HCT116 (cell line): Measurements from ENCODE around the gene UVRAG. TPM values are rescaled to one million over a fixed set of nuclear protein-coding genes. Genes with fewer than 3 reads are reported as not detected.

Experiments used
- ATAC-seq: fragments of 200-7000 bp; cut with Tn5 transposase; 2 replicates; pipeline ENCODE4 v1.9.1; 2020; ENCODE audit warnings: mild to moderate bottlenecking, moderate library complexity
- BruUV-seq: library from RNA; stranded (reverse); fragments of 400-500 nt; replicated peaks from 2 replicates; lab custom pipeline; 2021; lab: Mats Ljungman, UMichigan
- CTCF ChIA-PET: fragments of 300-600 bp; sonication (Branson Sonifier 250); formaldehyde crosslinking; loops from one replicate; lab custom pipeline; 2021; ENCODE audit warnings: antibody characterized with exemption; lab: Charles Lee
- POLR2A ChIA-PET: fragments of 300-600, 350-600 bp; sonication (Branson Sonifier 250); formaldehyde crosslinking; loops from one replicate; lab custom pipeline; 2021; ENCODE audit warnings: antibody characterized with exemption; lab: Charles Lee
- RAD21 ChIA-PET, 2 experiments: fragments of 300-600 bp; sonication (Branson Sonifier 250); formaldehyde crosslinking; loops; one replicate each; lab custom pipeline; 2023; ENCODE audit warnings: low total read pairs in 2 of 2; ENCODE audit not compliant: uncharacterized antibody in 2 of 2, unreplicated experiment in 2 of 2, low non-redundant PET in 1 of 2; lab: Charles Lee
- DNase-seq: peaks from one replicate; pipeline ENCODE4 v3.0.0-alpha.2; 2010; ENCODE audit warnings: low read depth, low spot score
- H2AFZ ChIP-seq: fragments of 200-600 bp; shearing (Covaris generic), sonication (generic); 2 replicates; pipeline ENCODE4 v1.6.1; 2017; ENCODE audit warnings: low read depth, mixed run types, mixed read lengths, antibody characterized with exemption, low read length; ENCODE audit not compliant: poor library complexity, severe bottlenecking
- H3K27ac ChIP-seq: 2 replicates; pipeline ENCODE4 v1.5.1; 2012; ENCODE audit warnings: low read depth, low read length
- H3K27me3 ChIP-seq: fragments of 200-600 bp; sonication (generic); 2 replicates; pipeline ENCODE4 v1.6.1; 2016; ENCODE audit warnings: mixed run types, low read length, mixed read lengths; ENCODE audit not compliant: insufficient read depth
- H3K36me3 ChIP-seq, 2 experiments: fragments of 200-500 bp in 1 of 2; fragments of 200-600 bp in 1 of 2; sonication (Bioruptor generic) in 1 of 2; sonication (generic) in 1 of 2; 2 replicates each; pipeline versions ENCODE4 v1.5.1 to v1.6.1; 2014 to 2016; ENCODE audit warnings: low read length in 2 of 2, inconsistent platforms in 1 of 2, mixed read lengths in 1 of 2, mixed run types in 1 of 2; ENCODE audit not compliant: insufficient read depth in 2 of 2, control insufficient read depth in 1 of 2
- H3K4me1 ChIP-seq, 2 experiments: fragments of 200-600 bp in 1 of 2; sonication (generic) in 1 of 2; 2 replicates each; pipeline versions ENCODE4 v1.5.1 to v1.6.1; 2012 to 2017; ENCODE audit warnings: low read length in 2 of 2, inconsistent platforms in 1 of 2, mild to moderate bottlenecking in 1 of 2, mixed read lengths in 1 of 2, mixed run types in 1 of 2, moderate library complexity in 1 of 2; ENCODE audit not compliant: insufficient read depth in 2 of 2, control insufficient read depth in 1 of 2
- H3K4me2 ChIP-seq: fragments of 200-600 bp; sonication (generic); 2 replicates; pipeline ENCODE4 v1.6.1; 2017; ENCODE audit warnings: mixed run types, low read length, mixed read lengths
- H3K4me3 ChIP-seq, 2 experiments: fragments of 200-600 bp in 1 of 2; sonication (generic) in 1 of 2; replicated peaks in 1 of 2; 2 replicates each; pipeline ENCODE4 v1.5.1; 2011 to 2016; ENCODE audit warnings: low read length in 2 of 2, control low read depth in 1 of 2, low read depth in 1 of 2, mild to moderate bottlenecking in 1 of 2, mixed read lengths in 1 of 2, mixed run types in 1 of 2
- H3K79me2 ChIP-seq: fragments of 200-600 bp; sonication (generic); 2 replicates; pipeline ENCODE4 v1.6.1; 2017; ENCODE audit warnings: mild to moderate bottlenecking, mixed run types, low read length, moderate library complexity, mixed read lengths; ENCODE audit not compliant: insufficient read depth
- H3K9ac ChIP-seq: fragments of 200-600 bp; sonication (generic); 2 replicates; pipeline ENCODE4 v1.6.1; 2016; ENCODE audit warnings: low read length, mixed read lengths
- H3K9me2 ChIP-seq: fragments of 200-600 bp; sonication (generic), shearing (Covaris generic); 2 replicates; pipeline ENCODE4 v1.6.1; 2017; ENCODE audit warnings: mixed run types, mild to moderate bottlenecking, moderate library complexity; ENCODE audit not compliant: insufficient read depth
- H3K9me3 ChIP-seq, 2 experiments: fragments of 200-500 bp in 1 of 2; fragments of 200-600 bp in 1 of 2; sonication (Bioruptor generic) in 1 of 2; sonication (generic) in 1 of 2; 2 replicates each; pipeline ENCODE4 v1.6.1; 2014 to 2017; ENCODE audit warnings: low read length in 2 of 2, mixed read lengths in 2 of 2, inconsistent platforms in 1 of 2, low read depth in 1 of 2, mild to moderate bottlenecking in 1 of 2, mixed run types in 1 of 2, moderate library complexity in 1 of 2; ENCODE audit not compliant: control insufficient read depth in 1 of 2, insufficient read depth in 1 of 2
- H4K20me1 ChIP-seq: fragments of 200-600 bp; sonication (generic), shearing (Covaris generic); 2 replicates; pipeline ENCODE4 v1.6.1; 2017; ENCODE audit warnings: mixed run types, mild to moderate bottlenecking, moderate library complexity; ENCODE audit not compliant: insufficient read depth
- CBX3 ChIP-seq: IDR thresholded peaks from 2 replicates; pipeline ENCODE4 v1.6.1; 2012; ENCODE audit warnings: low read depth
- CTCF ChIP-seq, 3 experiments: fragments of 200-600 bp in 1 of 3; sonication (generic) in 1 of 3; IDR thresholded peaks in 2 of 3; conservative IDR thresholded peaks in 1 of 3; 2 replicates each; pipeline ENCODE4 v1.5.1; 2012 to 2017; ENCODE audit warnings: low read depth in 2 of 3, low read length in 2 of 3, antibody characterized with exemption in 1 of 3, borderline replicate concordance in 1 of 3, control low read depth in 1 of 3, mild to moderate bottlenecking in 1 of 3, mixed read lengths in 1 of 3, mixed run types in 1 of 3, moderate library complexity in 1 of 3; ENCODE audit not compliant: insufficient read depth in 1 of 3
- EGR1 ChIP-seq: IDR thresholded peaks from 2 replicates; pipeline ENCODE4 v1.6.1; 2012; ENCODE audit warnings: low read depth
- EZH2 ChIP-seq: fragments of 200-600 bp; sonication (generic); IDR thresholded peaks from 2 replicates; pipeline ENCODE4 v1.6.1; 2017; ENCODE audit warnings: antibody characterized with exemption, mixed run types
- EZH2phosphoT487 ChIP-seq: fragments of 200-600 bp; IDR thresholded peaks from 2 replicates; pipeline ENCODE4 v1.6.1; 2018; ENCODE audit warnings: antibody characterized with exemption, borderline replicate concordance
- POLR2A ChIP-seq: IDR thresholded peaks from 2 replicates; pipeline ENCODE4 v1.7.0; 2011; ENCODE audit warnings: borderline replicate concordance; ENCODE audit not compliant: insufficient read depth, insufficient read length; ENCODE audit errors: extremely low read depth
- REST ChIP-seq: IDR thresholded peaks from 2 replicates; pipeline ENCODE4 v1.6.1; 2012; ENCODE audit warnings: low read depth
- TCF7L2 ChIP-seq: IDR thresholded peaks from 2 replicates; pipeline ENCODE4 v1.7.0; 2011; ENCODE audit warnings: borderline replicate concordance, inconsistent platforms; ENCODE audit not compliant: insufficient read depth, insufficient read length; ENCODE audit errors: extremely low read depth
- ZBTB33 ChIP-seq: IDR thresholded peaks from 2 replicates; pipeline ENCODE4 v1.6.1; 2011; ENCODE audit warnings: mild to moderate bottlenecking, low read length, moderate library complexity; ENCODE audit not compliant: insufficient replicate concordance; ENCODE audit errors: extremely low read depth
- intact Hi-C: fragments of 100-400 bp; cut with micrococcal nuclease; formaldehyde crosslinking; loops from 2 replicates; pipeline ENCODE4 v1.10.0; 2022
- total RNA-seq: library from RNA; stranded (reverse); gene quantifications from one replicate; pipeline ENCODE4 v1.2.1, GENCODE V29; 2021; ENCODE audit not compliant: unreplicated experiment

Gene UVRAG
- total RNA-seq, 1 experiment from 2014 or later = 12.3 TPM

- TF ChIP-seq TCF7L2 (no peak), ZBTB33 (no peak), REST (no peak), POLR2A (no peak), CTCF (IDR thresholded peaks at IDR 0.05 in 2 of 3, conservative IDR thresholded peaks at IDR 0.05 in 1 of 3; ENCODE audit: borderline replicate concordance in 1 of 3, insufficient read depth in 1 of 3, low read depth in 2 of 3, low read length in 2 of 3) (no peak), CBX3 (no peak), EGR1 (no peak), EZH2 (no peak), EZH2phosphoT487 (no peak)
- no peaks in the 10 kb centered on the region for H3K4me1 ChIP-seq
- ChIA-PET POLR2A (no interaction called here), RAD21 (no interaction called here), CTCF (no interaction called here)
- no peaks in the 10 kb centered on the region for H3K27me3 ChIP-seq
- H4K20me1 ChIP-seq = no peaks in the 10 kb centered on the region
- ATAC-seq (no peak), DNase-seq (no peak)
- intact Hi-C loops = no loop called here
- H3K9me2 ChIP-seq = no peaks in the 10 kb centered on the region
- no TSS peak for BruUV-seq
- no peak overlapping the region for H3K4me2 ChIP-seq
- H3K36me3 ChIP-seq = no peaks in the 10 kb centered on the region
- no peak overlapping the region for H3K4me3 ChIP-seq
- H3K27ac ChIP-seq = no peak overlapping the region
- H3K79me2 ChIP-seq = no peaks in the 10 kb centered on the region
- no peaks in the 10 kb centered on the region for H3K9me3 ChIP-seq
- no peak overlapping the region for H2AFZ ChIP-seq
- no peak overlapping the region for H3K9ac ChIP-seq
Measured at GRCh38 chr11:76030286-76030685, 215.3 kb downstream of the UVRAG start.
